ENCODE results near the gene GBGT1.

GBGT1 gene

DNA sequence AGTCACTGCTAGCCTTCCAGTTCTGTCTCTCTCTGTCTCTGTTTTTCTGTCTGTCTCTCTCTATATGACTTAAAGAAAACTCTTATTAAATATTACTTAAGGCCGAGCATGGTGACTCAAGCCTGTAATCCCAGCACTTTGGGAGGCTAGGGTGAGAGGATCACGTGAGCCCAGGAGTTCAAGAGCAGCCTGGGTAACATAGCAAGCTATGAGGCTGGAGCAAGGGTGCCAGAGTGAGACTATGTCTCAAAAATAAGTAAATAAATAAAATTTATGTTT is 1.7 kb upstream of the GBGT1 start:
- Mint-ChIP-seq H3K36me3 (no peaks in the 10 kb centered on the region), H3K4me3 (no peak overlapping the region)

GRCh38 chr9:133164191-133164590 is 477 bp upstream of the GBGT1 start:
- Mint-ChIP-seq H3K4me3 (peak overlapping the region; percentile 66), H3K4me1 (peaks cover 15% of the 10 kb centered on the region), H3K27ac (no peak overlapping the region), H3K36me3 (no peaks in the 10 kb centered on the region), H3K27me3 (peaks cover 60% of the 10 kb centered on the region), H3K9me3 (no peaks in the 10 kb centered on the region)
- CTCF ChIA-PET = interaction anchor here (1.0 kb wide), 1 partner anchor 11 kb away, joined by 3 read pairs; no protein-coding TSS in a partner anchor
- no peak for DNase-seq

More for the DNA sequence above, 1.7 kb upstream of the GBGT1 start:
- CTCF ChIA-PET = no interaction called here
- Mint-ChIP-seq H3K27me3 (peaks cover 60% of the 10 kb centered on the region), H3K4me1 (peaks cover 15% of the 10 kb centered on the region), H3K27ac (no peak overlapping the region), H3K9me3 (no peaks in the 10 kb centered on the region)
- DNase-seq = no peak

DNA sequence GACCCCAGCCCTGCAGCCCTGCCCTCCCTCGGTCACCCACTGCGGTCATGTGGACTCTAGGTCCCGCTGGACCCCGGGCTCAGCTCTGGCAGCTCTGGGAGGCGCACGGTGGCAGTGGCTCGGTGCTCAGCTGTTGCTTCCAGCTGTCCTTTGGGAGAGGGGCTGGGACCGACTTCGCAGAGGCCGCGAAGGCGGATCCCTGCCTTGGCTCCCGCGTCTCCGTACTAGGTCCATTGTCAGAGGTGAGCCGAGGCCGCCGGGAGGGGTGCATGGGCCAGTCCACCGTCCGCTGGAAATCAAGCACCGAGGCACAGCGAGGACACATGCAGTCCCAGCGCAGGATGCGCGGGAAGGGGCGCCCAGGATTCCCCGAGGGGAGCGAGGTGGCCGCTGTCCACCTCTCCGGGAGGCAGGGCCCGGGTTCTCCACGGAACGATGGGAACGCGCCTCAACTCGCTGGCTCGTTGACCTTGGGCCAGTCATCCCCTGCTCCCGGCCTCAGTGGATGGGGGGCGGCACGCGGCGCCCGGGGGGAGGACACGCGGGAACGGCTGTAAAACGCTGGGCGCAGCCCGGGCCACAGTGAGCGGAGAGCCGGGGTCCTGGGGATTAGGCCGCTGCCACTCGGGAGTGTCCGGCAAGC is 732 bp downstream of the GBGT1 start:
- CTCF ChIA-PET = interaction anchor here (1.0 kb wide), 1 partner anchor 12 kb away, joined by 3 read pairs; no protein-coding TSS in a partner anchor
- DNase-seq = no peak
- H3K4me1 Mint-ChIP-seq = peaks cover 15% of the 10 kb centered on the region
- no peaks in the 10 kb centered on the region for H3K36me3 Mint-ChIP-seq
- H3K27ac Mint-ChIP-seq = no peak overlapping the region
- peaks cover 53% of the 10 kb centered on the region for H3K27me3 Mint-ChIP-seq
- H3K4me3 Mint-ChIP-seq = peak overlapping the region; percentile 41
- H3K9me3 Mint-ChIP-seq = no peaks in the 10 kb centered on the region

DNA sequence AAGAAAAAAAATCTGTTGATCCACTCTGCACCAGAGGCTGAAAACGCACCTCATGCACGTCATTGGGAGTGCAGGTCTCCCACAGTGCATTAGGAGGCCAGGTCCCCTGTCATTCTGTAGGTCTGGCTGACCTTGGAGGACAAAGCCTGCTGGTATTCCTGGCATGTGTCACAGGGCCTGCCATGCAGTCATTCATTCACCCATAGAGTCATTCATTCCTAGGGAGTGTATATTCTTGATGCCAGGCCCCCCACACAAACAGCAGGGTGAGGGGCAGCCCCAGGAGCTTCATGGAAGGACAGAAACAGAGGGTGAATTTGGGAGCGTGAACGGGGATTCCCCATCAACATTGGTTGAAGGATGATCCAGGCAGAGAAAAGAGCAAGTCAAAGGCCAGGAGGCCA is 2.2 kb downstream of the GBGT1 start:
- Mint-ChIP-seq H3K9me3 (no peaks in the 10 kb centered on the region), H3K27me3 (peaks cover 46% of the 10 kb centered on the region), H3K36me3 (no peaks in the 10 kb centered on the region), H3K4me1 (peaks cover 15% of the 10 kb centered on the region), H3K4me3 (no peak overlapping the region), H3K27ac (no peak overlapping the region)
- no peak for DNase-seq
- CTCF ChIA-PET = interaction anchor here (1.3 to 1.6 kb wide), 3 partner anchors 11 to 140 kb away, joined by 5 to 7 read pairs (median 5); no protein-coding TSS in a partner anchor

DNA sequence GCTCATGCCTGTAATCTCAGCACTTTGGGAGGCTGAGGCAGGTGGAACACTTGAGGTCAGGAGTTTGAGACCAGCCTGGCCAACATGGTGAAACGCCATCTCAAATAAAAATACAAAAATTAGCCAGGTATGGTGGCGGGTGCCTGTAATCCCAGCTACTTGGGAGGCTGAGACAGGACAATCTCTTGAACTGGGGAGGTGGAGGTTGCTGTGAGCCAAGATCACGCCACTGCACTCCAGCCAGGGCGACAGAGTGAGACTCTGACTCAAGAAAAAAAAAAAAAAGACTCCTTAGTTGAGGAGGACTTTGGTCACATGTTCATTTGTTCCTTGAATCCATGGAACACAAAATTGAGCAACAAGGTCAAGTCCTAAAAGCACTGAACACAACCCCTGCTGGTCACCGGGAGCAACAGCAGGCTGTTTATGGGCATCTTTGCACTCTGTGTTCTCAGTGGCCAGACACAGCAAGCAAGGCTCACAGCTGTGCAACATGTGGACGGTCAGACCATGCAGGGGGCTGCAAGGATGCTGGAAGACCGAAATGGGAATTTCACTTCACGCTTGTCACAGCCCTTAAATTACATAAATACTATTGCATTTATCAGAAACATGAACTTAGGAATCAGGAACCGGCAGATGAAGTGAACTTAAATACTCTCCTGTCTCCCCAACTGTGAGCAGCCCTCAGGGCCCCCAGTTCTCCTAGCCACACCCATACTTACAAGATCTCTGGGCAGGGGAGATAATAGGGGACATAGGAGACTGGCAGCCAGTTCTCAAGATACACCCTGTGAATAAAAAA is 2.8 kb downstream of the GBGT1 start:
- Mint-ChIP-seq H3K4me1 (peaks cover 15% of the 10 kb centered on the region), H3K36me3 (no peaks in the 10 kb centered on the region), H3K4me3 (no peak overlapping the region), H3K9me3 (no peaks in the 10 kb centered on the region), H3K27ac (no peak overlapping the region), H3K27me3 (peaks cover 40% of the 10 kb centered on the region)
- CTCF ChIA-PET = interaction anchor here (1.3 to 1.6 kb wide), 3 partner anchors 10 to 139 kb away, joined by 5 to 7 read pairs (median 5); no protein-coding TSS in a partner anchor
- DNase-seq = peak; percentile 61

- DNase-seq = no peak
- H3K4me1 Mint-ChIP-seq = peaks cover 12% of the 10 kb centered on the region
- H3K36me3 Mint-ChIP-seq = no peaks in the 10 kb centered on the region
- H3K27me3 Mint-ChIP-seq = peaks cover 18% of the 10 kb centered on the region
- H3K4me3 Mint-ChIP-seq = no peak overlapping the region
- no peaks in the 10 kb centered on the region for H3K9me3 Mint-ChIP-seq
- CTCF ChIA-PET = interaction anchor here (1.1 to 1.8 kb wide), 2 partner anchors 9 to 28 kb away, joined by 4 to 7 read pairs; no protein-coding TSS in a partner anchor
- no peak overlapping the region for H3K27ac Mint-ChIP-seq
Measured at GRCh38 chr9:133158695-133159094, 5.0 kb downstream of the GBGT1 start.

DNA sequence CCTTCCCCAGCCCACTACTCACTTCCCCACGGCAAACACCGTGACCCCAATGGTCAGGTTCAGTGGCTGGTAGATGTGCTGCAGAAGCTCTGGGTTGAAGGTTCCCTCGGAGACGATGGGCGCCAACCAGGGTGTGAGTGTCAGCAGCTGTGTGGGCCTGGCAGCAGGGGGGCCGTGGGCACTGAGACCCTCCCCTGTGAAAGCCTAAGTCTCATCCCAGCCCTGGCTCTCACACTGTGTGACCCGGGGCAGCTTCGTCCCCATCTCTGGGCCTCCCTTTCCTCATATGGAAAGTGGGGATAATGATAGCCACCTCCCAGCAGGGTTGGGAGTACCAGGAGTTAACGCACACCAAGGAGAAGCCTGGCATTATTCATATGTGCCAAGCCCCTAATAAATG is 8.6 kb downstream of the GBGT1 start:
- no peaks in the 10 kb centered on the region for H3K36me3 Mint-ChIP-seq
- H3K27ac Mint-ChIP-seq = no peak overlapping the region

DNA sequence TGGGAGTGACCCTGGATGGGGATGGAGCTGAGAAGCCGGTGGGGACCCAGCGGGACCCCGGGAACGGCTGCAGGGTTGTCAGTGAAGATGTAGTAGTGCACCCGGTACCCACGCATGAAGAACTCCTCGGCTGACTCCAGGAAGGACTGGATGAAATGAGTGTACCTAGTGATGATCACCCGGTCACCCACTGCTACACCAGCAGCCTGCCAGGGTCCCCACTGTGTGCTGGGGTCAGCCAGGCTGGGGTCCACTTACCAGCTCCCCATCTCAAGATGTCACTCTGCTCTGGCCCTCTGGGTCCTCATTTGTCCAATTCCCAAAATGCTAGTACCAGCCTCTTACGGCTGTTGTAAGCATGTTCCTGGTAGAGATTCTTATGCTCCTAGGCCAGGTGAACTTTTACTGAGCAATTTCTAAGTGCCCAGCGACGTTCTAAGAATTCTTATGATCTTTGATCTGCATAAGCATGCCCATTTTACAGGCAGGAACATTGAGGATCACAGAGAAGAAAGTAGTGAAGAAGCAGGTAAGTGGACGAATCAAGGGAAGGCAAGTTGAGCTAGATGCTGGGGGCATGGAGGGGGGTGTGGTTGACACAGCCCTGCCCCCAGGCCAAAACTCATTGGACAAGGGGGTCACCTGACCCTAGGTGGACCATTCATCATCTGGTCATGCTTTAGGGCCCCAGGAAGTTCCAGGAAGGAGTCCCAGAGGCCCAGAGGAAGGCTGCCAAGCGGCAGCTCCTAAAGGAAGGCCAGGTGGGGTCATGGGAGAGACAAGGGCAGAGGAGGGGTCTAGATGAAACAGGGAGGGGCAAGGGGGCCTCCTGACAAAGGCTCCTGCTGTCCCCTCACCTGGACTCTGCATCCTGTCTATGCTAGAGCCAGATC is 9.4 kb downstream of the GBGT1 start:
- H3K27ac Mint-ChIP-seq = no peak overlapping the region
- no peak overlapping the region for H3K4me3 Mint-ChIP-seq
- DNase-seq = peak; percentile 18
- no peaks in the 10 kb centered on the region for H3K36me3 Mint-ChIP-seq
- CTCF ChIA-PET = interaction anchor here (1.4 kb wide), 1 partner anchor 114 kb away, joined by 4 read pairs; no protein-coding TSS in a partner anchor
- H3K9me3 Mint-ChIP-seq = no peaks in the 10 kb centered on the region
- H3K4me1 Mint-ChIP-seq = peaks cover 9% of the 10 kb centered on the region
- H3K27me3 Mint-ChIP-seq = peaks cover 5% of the 10 kb centered on the region

More for the DNA sequence above, 8.6 kb downstream of the GBGT1 start:
- peaks cover 6% of the 10 kb centered on the region for H3K4me1 Mint-ChIP-seq
- CTCF ChIA-PET = interaction anchor here (1.0 to 1.4 kb wide), 2 partner anchors 7 to 115 kb away, joined by 3 to 4 read pairs; no protein-coding TSS in a partner anchor
- peak; percentile 10 for DNase-seq
- H3K4me3 Mint-ChIP-seq = no peak overlapping the region
- peaks cover 5% of the 10 kb centered on the region for H3K27me3 Mint-ChIP-seq
- no peaks in the 10 kb centered on the region for H3K9me3 Mint-ChIP-seq

DNA sequence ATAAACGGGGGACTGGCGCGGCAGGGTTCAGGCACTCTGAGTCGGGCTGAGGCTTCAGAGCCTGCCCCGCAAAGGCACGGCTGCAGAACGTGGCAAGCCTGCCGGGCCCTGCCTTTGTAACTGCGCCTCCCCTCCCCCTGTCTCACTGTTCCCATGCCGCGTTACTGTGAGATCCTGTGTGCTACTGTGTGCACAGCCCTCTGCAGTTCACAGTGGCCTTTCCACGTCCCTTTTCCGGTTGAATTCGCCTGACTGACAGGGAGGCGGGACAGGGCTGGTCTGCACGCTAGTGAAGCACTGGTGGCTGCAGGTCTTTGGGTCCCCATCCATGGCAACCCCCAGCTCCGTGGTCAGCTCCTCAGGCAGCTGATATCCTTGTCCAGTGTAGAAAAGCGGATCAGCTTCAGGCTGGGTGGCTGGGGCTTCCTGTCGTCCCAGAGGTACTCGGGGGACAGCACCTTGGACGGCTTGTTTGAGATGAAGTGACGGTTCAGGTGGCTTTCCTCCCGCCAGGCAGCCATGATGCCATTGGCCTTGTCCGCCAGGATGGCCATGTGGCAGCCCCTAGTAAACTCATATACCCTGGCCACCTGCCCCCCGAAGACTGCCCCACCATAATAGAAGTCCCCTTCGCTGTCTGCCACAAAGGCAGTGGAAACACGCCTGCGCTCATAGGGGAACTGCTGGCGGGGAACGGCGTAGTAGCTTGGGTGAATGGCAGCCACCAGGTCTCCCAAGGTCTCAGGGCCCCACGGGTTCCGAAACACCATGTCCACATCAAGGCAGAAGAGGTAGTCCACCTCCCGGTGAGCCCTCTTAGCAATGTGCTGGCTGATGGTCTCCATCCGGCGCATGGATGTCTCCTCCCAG is 10.3 kb downstream of the GBGT1 start:
- Mint-ChIP-seq H3K9me3 (no peaks in the 10 kb centered on the region), H3K27me3 (peaks cover 6% of the 10 kb centered on the region), H3K4me3 (no peak overlapping the region), H3K36me3 (no peaks in the 10 kb centered on the region), H3K27ac (no peak overlapping the region), H3K4me1 (peaks cover 10% of the 10 kb centered on the region)
- CTCF ChIA-PET = interaction anchor here (1.4 kb wide), 1 partner anchor 113 kb away, joined by 4 read pairs; no protein-coding TSS in a partner anchor
- peak; percentile 14 for DNase-seq

GRCh38 chr9:133151601-133152525 is 11.9 kb downstream of the GBGT1 start:
- CTCF ChIA-PET = interaction anchor here (0.8 to 1.4 kb wide), 3 partner anchors 9 to 49 kb away, joined by 3 to 5 read pairs (median 4); no protein-coding TSS in a partner anchor
- H3K9me3 Mint-ChIP-seq = no peaks in the 10 kb centered on the region
- no peak for DNase-seq
- H3K4me1 Mint-ChIP-seq = peaks cover 26% of the 10 kb centered on the region
- H3K27me3 Mint-ChIP-seq = peaks cover 10% of the 10 kb centered on the region
- H3K36me3 Mint-ChIP-seq = no peaks in the 10 kb centered on the region
- H3K27ac Mint-ChIP-seq = no peak overlapping the region
- peak overlapping the region; percentile 58 for H3K4me3 Mint-ChIP-seq

DNA sequence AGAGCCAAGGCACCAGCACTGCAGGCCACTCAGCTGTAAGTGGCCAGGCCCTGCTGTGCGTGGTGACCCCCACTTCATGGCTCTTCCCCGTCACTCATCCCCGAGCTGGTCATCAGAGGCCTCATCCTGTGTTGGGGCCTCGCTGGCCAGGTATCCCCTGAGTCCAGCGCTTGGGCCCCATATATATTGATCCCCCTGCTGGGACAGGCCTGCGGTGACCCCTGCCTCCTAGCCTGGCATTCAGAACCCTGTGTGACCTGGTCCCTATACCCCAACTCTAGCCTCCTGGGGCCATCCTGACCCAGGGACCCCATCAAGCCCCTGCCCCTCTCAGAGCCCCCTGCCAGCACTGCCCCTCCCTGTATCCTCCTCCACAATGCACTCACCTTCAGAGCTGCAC is 12.7 kb downstream of the GBGT1 start:
- Mint-ChIP-seq H3K9me3 (no peaks in the 10 kb centered on the region), H3K4me3 (peak overlapping the region; percentile 58), H3K27ac (peak overlapping the region; percentile 79), H3K36me3 (peaks cover 3% of the 10 kb centered on the region), H3K27me3 (peaks cover 10% of the 10 kb centered on the region), H3K4me1 (peaks cover 33% of the 10 kb centered on the region)
- no peak for DNase-seq
- CTCF ChIA-PET = interaction anchor here (0.8 to 1.4 kb wide), 3 partner anchors 10 to 48 kb away, joined by 3 to 5 read pairs (median 4); no protein-coding TSS in a partner anchor

Data from activated naive CD4-positive, alpha-beta T cell treated with anti-CD3 and anti-CD28 coated beads, Interleukin-2, amount 10 ng/mL, durations not matched to agents 7 days and 5 days (primary cell).